Endothelial cell of umbilical vein (primary cell): ENCODE measurements around the gene TP53RK.

Experiments
- CTCF ChIP-seq, 2 donors: IDR thresholded peaks; 1 replicate in 1 of 2; 2 replicates in 1 of 2; pipeline ENCODE4 v1.5.1; 2011; ENCODE audit warnings: low read length in 2 of 2, mild to moderate bottlenecking in 2 of 2, moderate library complexity in 2 of 2, control low read depth in 1 of 2, inconsistent platforms in 1 of 2, low read depth in 1 of 2; ENCODE audit not compliant: insufficient read depth in 1 of 2; ENCODE audit errors: extremely low read depth in 1 of 2
- EZH2 ChIP-seq: IDR thresholded peaks from 2 replicates; pipeline ENCODE4 v1.6.1; 2012; ENCODE audit warnings: borderline replicate concordance, low read depth, mild to moderate bottlenecking, moderate library complexity, low read length, inconsistent platforms; ENCODE audit not compliant: severe bottlenecking
- FOS ChIP-seq: IDR thresholded peaks from 2 replicates; pipeline ENCODE4 v1.6.1; 2011; ENCODE audit warnings: mild to moderate bottlenecking, low read length, moderate library complexity, borderline replicate concordance; ENCODE audit not compliant: insufficient read depth
- GATA2 ChIP-seq: IDR thresholded peaks from 2 replicates; pipeline ENCODE4 v1.7.0; 2011; ENCODE audit warnings: low read depth, mild to moderate bottlenecking, moderate library complexity, mixed read lengths, low read length; ENCODE audit not compliant: insufficient read length, insufficient read depth
- JUN ChIP-seq: IDR thresholded peaks from 2 replicates; pipeline ENCODE4 v1.6.1; 2011; ENCODE audit warnings: borderline replicate concordance, low read depth; ENCODE audit not compliant: insufficient read length, insufficient read depth
- MAX ChIP-seq: IDR thresholded peaks from 2 replicates; pipeline ENCODE4 v1.6.1; 2011; ENCODE audit not compliant: insufficient read depth, insufficient read length
- MYC ChIP-seq: IDR thresholded peaks from one replicate; pipeline ENCODE4 v1.6.1; 2011; ENCODE audit warnings: mild to moderate bottlenecking, low read depth, low read length
- POLR2A ChIP-seq: IDR thresholded peaks from 2 replicates; pipeline ENCODE4 v1.6.1; 2012; ENCODE audit warnings: low read depth, mild to moderate bottlenecking, control low read depth, low read length
- POLR2AphosphoS5 ChIP-seq: IDR thresholded peaks from 2 replicates; pipeline ENCODE4 v1.6.1; 2012; ENCODE audit warnings: low read depth, mild to moderate bottlenecking, control low read depth, low read length, moderate library complexity; ENCODE audit not compliant: insufficient read depth

GRCh38 chr20:46670585-46671584 lies 18.4 kb downstream of the TP53RK start:
- TF ChIP-seq CTCF (IDR thresholded peaks at IDR 0.05; ENCODE audit: extremely low read depth in 1 of 2, insufficient read depth in 1 of 2, low read depth in 1 of 2, low read length in 2 of 2) (no peak), POLR2A (no peak), MYC (no peak), JUN (no peak), POLR2AphosphoS5 (no peak), EZH2 (no peak), GATA2 (no peak), FOS (no peak), MAX (no peak)
